ENCODE results near the gene KIAA0586.
"Not testable (repeated sequence)": the region's sequence is repeated elsewhere in the genome, so short reads cannot be mapped to it uniquely, and the experiment has no call there.

The KIAA0586 gene

GRCh38 chr14:58543253-58543652 is 115.7 kb downstream of the KIAA0586 start:
- in situ Hi-C loops (cut with MboI; ENCODE audit: low sequenced_read_pairs) = no loop called here

- in situ Hi-C loops (cut with MboI; ENCODE audit: low sequenced_read_pairs) = no loop called here
These were observed 120.1 kb downstream of the KIAA0586 start for GRCh38 chr14:58547649-58548048.

- in situ Hi-C loops (cut with MboI; ENCODE audit: low sequenced_read_pairs) = no loop called here
These were observed 121.7 kb downstream of the KIAA0586 start for GRCh38 chr14:58549105-58549757.

GRCh38 chr14:58553959-58554358 is 126.4 kb downstream of the KIAA0586 start:
- in situ Hi-C loops (cut with MboI; ENCODE audit: low sequenced_read_pairs) = no loop called here

- in situ Hi-C loops (cut with MboI; ENCODE audit: low sequenced_read_pairs) = no loop called here
These were observed 128.1 kb downstream of the KIAA0586 start for GRCh38 chr14:58555647-58556046.

- in situ Hi-C loops (cut with MboI; ENCODE audit: low sequenced_read_pairs) = no loop called here
These were observed 129.7 kb downstream of the KIAA0586 start for GRCh38 chr14:58557242-58557641.

- in situ Hi-C loops (cut with MboI; ENCODE audit: low sequenced_read_pairs) = no loop called here
These were observed 132.7 kb downstream of the KIAA0586 start for GRCh38 chr14:58560208-58560607.

GRCh38 chr14:58562141-58562540 is 134.6 kb downstream of the KIAA0586 start:
- in situ Hi-C loops (cut with MboI; ENCODE audit: low sequenced_read_pairs) = no loop called here

- in situ Hi-C loops (cut with MboI; ENCODE audit: low sequenced_read_pairs) = no loop called here
These were observed 136.5 kb downstream of the KIAA0586 start for GRCh38 chr14:58563978-58564377.

GRCh38 chr14:58565832-58566231 is 138.3 kb downstream of the KIAA0586 start:
- in situ Hi-C loops (cut with MboI; ENCODE audit: low sequenced_read_pairs) = no loop called here

- in situ Hi-C loops (cut with MboI; ENCODE audit: low sequenced_read_pairs) = no loop called here
These were observed 139.5 kb downstream of the KIAA0586 start for GRCh38 chr14:58566979-58567378.

- in situ Hi-C loops (cut with MboI; ENCODE audit: low sequenced_read_pairs) = no loop called here
These were observed 140.8 kb downstream of the KIAA0586 start for GRCh38 chr14:58568322-58568721.

- in situ Hi-C loops (cut with MboI; ENCODE audit: low sequenced_read_pairs) = no loop called here
These were observed 143.7 kb downstream of the KIAA0586 start for GRCh38 chr14:58571256-58571655.

- in situ Hi-C loops (cut with MboI; ENCODE audit: low sequenced_read_pairs) = no loop called here
These were observed 144.4 kb downstream of the KIAA0586 start for GRCh38 chr14:58571769-58572472.

- in situ Hi-C loops (cut with MboI; ENCODE audit: low sequenced_read_pairs) = no loop called here
These were observed 144.9 kb downstream of the KIAA0586 start for GRCh38 chr14:58572473-58572853.

GRCh38 chr14:58572863-58573262 is 145.3 kb downstream of the KIAA0586 start:
- in situ Hi-C loops (cut with MboI; ENCODE audit: low sequenced_read_pairs) = no loop called here

- in situ Hi-C loops (cut with MboI; ENCODE audit: low sequenced_read_pairs) = no loop called here
These were observed 147.1 kb downstream of the KIAA0586 start for GRCh38 chr14:58574623-58575022.

GRCh38 chr14:58575956-58576355 is 148.4 kb downstream of the KIAA0586 start:
- in situ Hi-C loops (cut with MboI; ENCODE audit: low sequenced_read_pairs) = no loop called here

GRCh38 chr14:58580035-58580434 is 152.5 kb downstream of the KIAA0586 start:
- in situ Hi-C loops (cut with MboI; ENCODE audit: low sequenced_read_pairs) = not testable (repeated sequence)

GRCh38 chr14:58581389-58581788 is 153.9 kb downstream of the KIAA0586 start:
- in situ Hi-C loops (cut with MboI; ENCODE audit: low sequenced_read_pairs) = not testable (repeated sequence)

- in situ Hi-C loops (cut with MboI; ENCODE audit: low sequenced_read_pairs) = no loop called here
These were observed 156.9 kb downstream of the KIAA0586 start for GRCh38 chr14:58584383-58584782.

- in situ Hi-C loops (cut with MboI; ENCODE audit: low sequenced_read_pairs) = no loop called here
These were observed 159.8 kb downstream of the KIAA0586 start for GRCh38 chr14:58587271-58587670.

- in situ Hi-C loops (cut with MboI; ENCODE audit: low sequenced_read_pairs) = not testable (repeated sequence)
These were observed 160.8 kb downstream of the KIAA0586 start for GRCh38 chr14:58588321-58588720.
